ENCODE results near the gene STKLD1.
"Not testable (repeated sequence)": the region's sequence is repeated elsewhere in the genome, so short reads cannot be mapped to it uniquely, and the experiment has no call there.

The STKLD1 gene

GRCh38 chr9:133367778-133368177 lies 8.4 kb upstream of the STKLD1 start:
- H3K27ac Mint-ChIP-seq, result no peak overlapping the region
- no peaks in the 10 kb centered on the region for H3K9me3 Mint-ChIP-seq
- H3K36me3 Mint-ChIP-seq (ENCODE audit: low read depth), result peaks cover 85% of the 10 kb centered on the region
- H3K27me3 Mint-ChIP-seq, result no peaks in the 10 kb centered on the region
- H3K4me3 Mint-ChIP-seq, result peak overlapping the region; percentile 55
- peaks cover 48% of the 10 kb centered on the region for H3K4me1 Mint-ChIP-seq (ENCODE audit: low read depth)

GRCh38 chr9:133368249-133368881 lies 7.8 kb upstream of the STKLD1 start:
- peak overlapping the region; percentile 96 for H3K27ac Mint-ChIP-seq
- H3K4me1 Mint-ChIP-seq (ENCODE audit: low read depth), result peaks cover 53% of the 10 kb centered on the region
- no peaks in the 10 kb centered on the region for H3K9me3 Mint-ChIP-seq
- H3K27me3 Mint-ChIP-seq, result no peaks in the 10 kb centered on the region
- peak overlapping the region; percentile 55 for H3K4me3 Mint-ChIP-seq
- H3K36me3 Mint-ChIP-seq (ENCODE audit: low read depth), result peaks cover 84% of the 10 kb centered on the region

- peaks cover 82% of the 10 kb centered on the region for H3K36me3 Mint-ChIP-seq (ENCODE audit: low read depth)
- no peaks in the 10 kb centered on the region for H3K9me3 Mint-ChIP-seq
- peak overlapping the region; percentile 96 for H3K27ac Mint-ChIP-seq
- H3K4me1 Mint-ChIP-seq (ENCODE audit: low read depth), result peaks cover 61% of the 10 kb centered on the region
- no peaks in the 10 kb centered on the region for H3K27me3 Mint-ChIP-seq
- H3K4me3 Mint-ChIP-seq, result peak overlapping the region; percentile 99
These were observed 6.7 kb upstream of the STKLD1 start for GRCh38 chr9:133369422-133369821.

GRCh38 chr9:133369933-133370332 lies 6.2 kb upstream of the STKLD1 start:
- Mint-ChIP-seq H3K9me3 (no peaks in the 10 kb centered on the region), H3K27ac (peak overlapping the region; percentile 96), H3K36me3 (ENCODE audit: low read depth) (peaks cover 86% of the 10 kb centered on the region), H3K4me1 (ENCODE audit: low read depth) (peaks cover 66% of the 10 kb centered on the region), H3K4me3 (peak overlapping the region; percentile 99), H3K27me3 (no peaks in the 10 kb centered on the region)

GRCh38 chr9:133370685-133371084 lies 5.5 kb upstream of the STKLD1 start:
- H3K27me3 Mint-ChIP-seq, result no peaks in the 10 kb centered on the region
- H3K4me3 Mint-ChIP-seq, result peak overlapping the region; percentile 99
- H3K4me1 Mint-ChIP-seq (ENCODE audit: low read depth), result peaks cover 68% of the 10 kb centered on the region
- no peaks in the 10 kb centered on the region for H3K9me3 Mint-ChIP-seq
- peaks cover 81% of the 10 kb centered on the region for H3K36me3 Mint-ChIP-seq (ENCODE audit: low read depth)
- peak overlapping the region; percentile 96 for H3K27ac Mint-ChIP-seq

- H3K36me3 Mint-ChIP-seq (ENCODE audit: low read depth), result peaks cover 75% of the 10 kb centered on the region
- peak overlapping the region; percentile 99 for H3K4me3 Mint-ChIP-seq
- no peaks in the 10 kb centered on the region for H3K27me3 Mint-ChIP-seq
- H3K27ac Mint-ChIP-seq, result peak overlapping the region; percentile 96
- no peaks in the 10 kb centered on the region for H3K9me3 Mint-ChIP-seq
- H3K4me1 Mint-ChIP-seq (ENCODE audit: low read depth), result peaks cover 68% of the 10 kb centered on the region
These were observed 4.9 kb upstream of the STKLD1 start for GRCh38 chr9:133371261-133371711.

GRCh38 chr9:133372144-133372543 lies 4.0 kb upstream of the STKLD1 start:
- H3K4me1 Mint-ChIP-seq (ENCODE audit: low read depth), result peaks cover 68% of the 10 kb centered on the region
- H3K27me3 Mint-ChIP-seq, result no peaks in the 10 kb centered on the region
- peaks cover 66% of the 10 kb centered on the region for H3K36me3 Mint-ChIP-seq (ENCODE audit: low read depth)
- H3K27ac Mint-ChIP-seq, result peak overlapping the region; percentile 96
- H3K9me3 Mint-ChIP-seq, result no peaks in the 10 kb centered on the region
- peak overlapping the region; percentile 99 for H3K4me3 Mint-ChIP-seq

- Mint-ChIP-seq H3K27ac (peak overlapping the region; percentile 96), H3K36me3 (ENCODE audit: low read depth) (peaks cover 50% of the 10 kb centered on the region), H3K4me1 (ENCODE audit: low read depth) (peaks cover 51% of the 10 kb centered on the region), H3K4me3 (peak overlapping the region; percentile 99), H3K9me3 (no peaks in the 10 kb centered on the region), H3K27me3 (no peaks in the 10 kb centered on the region)
These were observed 1.5 kb upstream of the STKLD1 start for GRCh38 chr9:133374612-133375115.

- Mint-ChIP-seq H3K4me1 (ENCODE audit: low read depth) (peaks cover 46% of the 10 kb centered on the region), H3K27me3 (no peaks in the 10 kb centered on the region), H3K27ac (peak overlapping the region; percentile 96), H3K9me3 (no peaks in the 10 kb centered on the region), H3K36me3 (ENCODE audit: low read depth) (peaks cover 45% of the 10 kb centered on the region), H3K4me3 (peak overlapping the region; percentile 99)
These were observed 946 bp upstream of the STKLD1 start for GRCh38 chr9:133375116-133375723.

GRCh38 chr9:133377280-133377679 lies 1.1 kb downstream of the STKLD1 start:
- H3K4me1 Mint-ChIP-seq (ENCODE audit: low read depth), result peaks cover 25% of the 10 kb centered on the region
- H3K27ac Mint-ChIP-seq, H3K9me3 Mint-ChIP-seq, H3K27me3 Mint-ChIP-seq: not testable (repeated sequence)
- peak overlapping the region; percentile 54 for H3K4me3 Mint-ChIP-seq
- peaks cover 25% of the 10 kb centered on the region for H3K36me3 Mint-ChIP-seq (ENCODE audit: low read depth)

- Mint-ChIP-seq H3K4me1 (ENCODE audit: low read depth) (peaks cover 20% of the 10 kb centered on the region), H3K27ac (no peak overlapping the region), H3K9me3 (no peaks in the 10 kb centered on the region), H3K27me3 (no peaks in the 10 kb centered on the region), H3K36me3 (ENCODE audit: low read depth) (peaks cover 20% of the 10 kb centered on the region), H3K4me3 (no peak overlapping the region)
These were observed 1.6 kb downstream of the STKLD1 start for GRCh38 chr9:133377721-133378216.

GRCh38 chr9:133378408-133378962 lies 2.3 kb downstream of the STKLD1 start:
- Mint-ChIP-seq H3K36me3 (ENCODE audit: low read depth) (peaks cover 14% of the 10 kb centered on the region), H3K27me3 (no peaks in the 10 kb centered on the region), H3K4me3 (no peak overlapping the region), H3K4me1 (ENCODE audit: low read depth) (peaks cover 13% of the 10 kb centered on the region), H3K27ac (no peak overlapping the region), H3K9me3 (no peaks in the 10 kb centered on the region)

GRCh38 chr9:133379153-133380086 lies 3.3 kb downstream of the STKLD1 start:
- Mint-ChIP-seq H3K36me3 (ENCODE audit: low read depth) (peaks cover 8% of the 10 kb centered on the region), H3K27me3 (no peaks in the 10 kb centered on the region), H3K4me1 (ENCODE audit: low read depth) (peaks cover 7% of the 10 kb centered on the region), H3K27ac (no peak overlapping the region), H3K9me3 (no peaks in the 10 kb centered on the region), H3K4me3 (no peak overlapping the region)

- no peaks in the 10 kb centered on the region for H3K27me3 Mint-ChIP-seq
- no peaks in the 10 kb centered on the region for H3K36me3 Mint-ChIP-seq (ENCODE audit: low read depth)
- H3K4me3 Mint-ChIP-seq, result no peak overlapping the region
- H3K4me1 Mint-ChIP-seq (ENCODE audit: low read depth), result no peaks in the 10 kb centered on the region
- no peak overlapping the region for H3K27ac Mint-ChIP-seq
- H3K9me3 Mint-ChIP-seq, result no peaks in the 10 kb centered on the region
These were observed 4.6 kb downstream of the STKLD1 start for GRCh38 chr9:133380734-133381133.

Data from stimulated activated naive CD8-positive, alpha-beta T cell treated with anti-CD3 and anti-CD28 coated beads, Interleukin-15, Interleukin-2, amounts not matched to agents 100 ng/mL and 50 ng/mL, for 24 hours (primary cell).